Activated CD4-positive, alpha-beta T cell treated with anti-CD3 and anti-CD28 coated beads, Interleukin-10, Interleukin-2, amounts not matched to agents 100 ng/mL and 50 ng/mL, durations not matched to agents 16 hours and 8 hours (primary cell): ENCODE results near the gene PLXNA4.
A peak's percentile ranks its signal among the peaks of the same experiment; 100 is the strongest.

Source experiments
- DNase-seq: peaks from one replicate; pipeline ENCODE4 v3.0.0-alpha.2; 2020

Gene PLXNA4

GRCh38 chr7:132349075-132349474, 227.2 kb downstream of the PLXNA4 start:
- no peak for DNase-seq

GRCh38 chr7:132348341-132348740, 227.9 kb downstream of the PLXNA4 start:
- DNase-seq = no peak

GRCh38 chr7:132347858-132348257, 228.4 kb downstream of the PLXNA4 start:
- DNase-seq = no peak

- no peak for DNase-seq
Measured at GRCh38 chr7:132347123-132347522, 229.1 kb downstream of the PLXNA4 start.

GRCh38 chr7:132345543-132346129, 230.6 kb downstream of the PLXNA4 start:
- DNase-seq = no peak

GRCh38 chr7:132345030-132345429, 231.2 kb downstream of the PLXNA4 start:
- DNase-seq = no peak

- no peak for DNase-seq
Measured at GRCh38 chr7:132343199-132343598, 233.1 kb downstream of the PLXNA4 start.

- no peak for DNase-seq
Measured at GRCh38 chr7:132337450-132338080, 238.7 kb downstream of the PLXNA4 start.

GRCh38 chr7:132336797-132337196, 239.5 kb downstream of the PLXNA4 start:
- DNase-seq = no peak

- no peak for DNase-seq
Measured at GRCh38 chr7:132333301-132333700, 243.0 kb downstream of the PLXNA4 start.

- no peak for DNase-seq
Measured at GRCh38 chr7:132328760-132329159, 247.5 kb downstream of the PLXNA4 start.

- DNase-seq = no peak
Measured at GRCh38 chr7:132328047-132328620, 248.1 kb downstream of the PLXNA4 start.

- DNase-seq = no peak
Measured at GRCh38 chr7:132326878-132327589, 249.2 kb downstream of the PLXNA4 start.

- DNase-seq = no peak
Measured at GRCh38 chr7:132322970-132323369, 253.3 kb downstream of the PLXNA4 start.

- no peak for DNase-seq
Measured at GRCh38 chr7:132321387-132321786, 254.9 kb downstream of the PLXNA4 start.

- DNase-seq = no peak
Measured at GRCh38 chr7:132319481-132319880, 256.8 kb downstream of the PLXNA4 start.

GRCh38 chr7:132318352-132319318, 257.6 kb downstream of the PLXNA4 start:
- peak; percentile 80 for DNase-seq

GRCh38 chr7:132317701-132318351, 258.4 kb downstream of the PLXNA4 start:
- no peak for DNase-seq

- no peak for DNase-seq
Measured at GRCh38 chr7:132312531-132313055, 263.7 kb downstream of the PLXNA4 start.

- no peak for DNase-seq
Measured at GRCh38 chr7:132311733-132312132, 264.5 kb downstream of the PLXNA4 start.

GRCh38 chr7:132309102-132309805, 267.0 kb downstream of the PLXNA4 start:
- DNase-seq = no peak
